ENCODE results near the gene BEGAIN. TPM values are rescaled to one million over a fixed set of nuclear protein-coding genes. Genes with fewer than 3 reads are reported as not detected.

The BEGAIN gene
- total RNA-seq, 1 donor from 2014 or later = 7.0 TPM

GRCh38 chr14:100617410-100618317 is 30.4 kb upstream of the BEGAIN start:
- Mint-ChIP-seq H3K36me3 (ENCODE audit: unreplicated experiment) (no peaks in the 10 kb centered on the region), H3K4me3 (ENCODE audit: unreplicated experiment) (peak overlapping the region; percentile 42), H3K27me3 (ENCODE audit: unreplicated experiment) (peaks cover 4% of the 10 kb centered on the region), H3K9me3 (ENCODE audit: unreplicated experiment) (peaks cover 8% of the 10 kb centered on the region), H3K27ac (ENCODE audit: unreplicated experiment) (no peak overlapping the region), H3K4me1 (ENCODE audit: low read depth, unreplicated experiment) (peaks cover 34% of the 10 kb centered on the region)
- DNase-seq = no peak
- TF ChIP-seq, protein P1, sequence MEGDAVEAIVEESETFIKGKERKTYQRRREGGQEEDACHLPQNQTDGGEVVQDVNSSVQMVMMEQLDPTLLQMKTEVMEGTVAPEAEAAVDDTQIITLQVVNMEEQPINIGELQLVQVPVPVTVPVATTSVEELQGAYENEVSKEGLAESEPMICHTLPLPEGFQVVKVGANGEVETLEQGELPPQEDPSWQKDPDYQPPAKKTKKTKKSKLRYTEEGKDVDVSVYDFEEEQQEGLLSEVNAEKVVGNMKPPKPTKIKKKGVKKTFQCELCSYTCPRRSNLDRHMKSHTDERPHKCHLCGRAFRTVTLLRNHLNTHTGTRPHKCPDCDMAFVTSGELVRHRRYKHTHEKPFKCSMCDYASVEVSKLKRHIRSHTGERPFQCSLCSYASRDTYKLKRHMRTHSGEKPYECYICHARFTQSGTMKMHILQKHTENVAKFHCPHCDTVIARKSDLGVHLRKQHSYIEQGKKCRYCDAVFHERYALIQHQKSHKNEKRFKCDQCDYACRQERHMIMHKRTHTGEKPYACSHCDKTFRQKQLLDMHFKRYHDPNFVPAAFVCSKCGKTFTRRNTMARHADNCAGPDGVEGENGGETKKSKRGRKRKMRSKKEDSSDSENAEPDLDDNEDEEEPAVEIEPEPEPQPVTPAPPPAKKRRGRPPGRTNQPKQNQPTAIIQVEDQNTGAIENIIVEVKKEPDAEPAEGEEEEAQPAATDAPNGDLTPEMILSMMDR (IDR thresholded peaks at IDR 0.05; ENCODE audit: partially characterized antibody, unreplicated experiment) = no peak

DNA sequence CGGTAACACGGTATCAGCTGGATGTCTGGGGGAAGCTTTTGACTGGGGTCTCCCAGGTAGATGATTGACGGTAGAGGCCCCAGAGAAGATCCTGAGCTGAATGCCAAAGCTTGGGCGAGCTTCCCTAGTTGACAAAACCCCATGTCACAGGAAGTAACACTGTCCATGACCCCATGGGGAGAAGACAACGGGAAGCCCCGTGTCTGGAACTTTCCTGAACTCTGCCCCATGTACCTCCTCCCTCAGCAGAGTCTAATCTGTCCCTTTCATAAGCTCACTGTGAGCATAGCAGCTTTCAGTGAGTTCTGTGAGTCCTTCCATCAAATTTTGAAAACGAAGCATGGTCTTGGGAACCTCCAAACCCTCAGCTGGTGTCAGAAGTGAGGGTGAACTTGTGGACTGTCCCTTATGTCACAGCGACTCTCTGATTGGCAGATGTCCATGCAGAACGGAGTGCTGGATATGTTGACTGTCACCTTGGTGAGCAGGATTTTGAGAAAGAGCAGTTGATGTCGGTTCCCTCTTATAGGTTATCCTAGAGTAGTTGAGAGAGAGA is 29.7 kb upstream of the BEGAIN start:
- H3K4me1 Mint-ChIP-seq (ENCODE audit: low read depth, unreplicated experiment) = peaks cover 32% of the 10 kb centered on the region
- peaks cover 8% of the 10 kb centered on the region for H3K9me3 Mint-ChIP-seq (ENCODE audit: unreplicated experiment)
- peaks cover 4% of the 10 kb centered on the region for H3K27me3 Mint-ChIP-seq (ENCODE audit: unreplicated experiment)
- no peaks in the 10 kb centered on the region for H3K36me3 Mint-ChIP-seq (ENCODE audit: unreplicated experiment)
- DNase-seq = no peak
- H3K4me3 Mint-ChIP-seq (ENCODE audit: unreplicated experiment) = peak overlapping the region; percentile 20
- H3K27ac Mint-ChIP-seq (ENCODE audit: unreplicated experiment) = no peak overlapping the region
- TF ChIP-seq, protein P1 (IDR thresholded peaks at IDR 0.05; ENCODE audit: partially characterized antibody, unreplicated experiment) = no peak

DNA sequence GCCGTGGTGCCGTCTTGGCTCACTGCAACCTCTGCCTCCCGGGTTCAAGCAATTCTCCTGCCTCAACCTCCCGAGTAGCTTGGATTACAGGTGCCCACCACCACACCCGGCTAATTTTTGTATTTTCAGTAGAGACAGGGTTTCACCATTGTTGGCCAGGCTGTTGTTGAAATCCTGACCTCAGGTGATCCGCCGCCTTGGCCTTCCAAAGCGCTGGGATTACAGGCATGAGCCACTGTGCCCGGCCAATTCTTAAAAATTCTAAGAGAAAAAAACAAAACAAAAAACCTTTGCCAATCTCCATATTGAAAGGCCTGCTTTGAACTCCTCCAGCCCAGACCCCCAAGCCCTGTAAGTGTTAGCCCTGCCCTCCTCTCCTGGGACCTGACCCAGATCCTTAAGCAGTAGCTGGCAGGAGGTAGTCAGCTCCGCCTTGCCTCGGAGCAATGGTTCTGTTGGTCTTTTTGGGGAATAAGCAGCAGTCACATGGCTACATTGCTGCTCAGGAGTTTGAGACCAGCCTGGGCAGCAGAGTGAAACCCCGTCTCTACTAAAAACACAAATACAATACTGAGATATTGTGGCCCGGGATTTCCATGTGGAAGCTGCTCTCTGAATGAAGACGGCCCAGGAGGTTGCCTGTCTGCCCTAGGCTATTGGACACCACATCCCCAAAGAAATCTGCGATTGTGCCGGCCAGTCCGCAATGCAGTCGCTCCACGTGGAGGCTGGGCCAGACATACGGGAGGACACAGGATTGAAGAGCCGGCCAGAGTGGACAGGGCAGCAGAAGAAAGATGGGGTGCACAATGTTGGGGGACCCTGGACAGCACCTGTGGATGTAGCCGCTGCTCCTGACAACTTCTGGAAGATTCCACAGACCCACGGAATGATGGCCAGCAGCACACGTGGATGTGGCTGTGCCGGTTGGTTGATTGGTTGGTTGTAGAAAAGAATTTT is 28.8 kb upstream of the BEGAIN start:
- no peak for DNase-seq
- TF ChIP-seq, protein P1 (IDR thresholded peaks at IDR 0.05; ENCODE audit: partially characterized antibody, unreplicated experiment) = no peak
- Mint-ChIP-seq H3K27me3 (ENCODE audit: unreplicated experiment) (peaks cover 4% of the 10 kb centered on the region), H3K36me3 (ENCODE audit: unreplicated experiment) (no peaks in the 10 kb centered on the region), H3K4me3 (ENCODE audit: unreplicated experiment) (no peak overlapping the region), H3K9me3 (ENCODE audit: unreplicated experiment) (peaks cover 2% of the 10 kb centered on the region), H3K4me1 (ENCODE audit: low read depth, unreplicated experiment) (peaks cover 30% of the 10 kb centered on the region), H3K27ac (ENCODE audit: unreplicated experiment) (no peak overlapping the region)

- Mint-ChIP-seq H3K4me3 (ENCODE audit: unreplicated experiment) (no peak overlapping the region), H3K36me3 (ENCODE audit: unreplicated experiment) (no peaks in the 10 kb centered on the region), H3K27me3 (ENCODE audit: unreplicated experiment) (peaks cover 4% of the 10 kb centered on the region), H3K4me1 (ENCODE audit: low read depth, unreplicated experiment) (peaks cover 30% of the 10 kb centered on the region), H3K9me3 (ENCODE audit: unreplicated experiment) (peaks cover 2% of the 10 kb centered on the region), H3K27ac (ENCODE audit: unreplicated experiment) (no peak overlapping the region)
- TF ChIP-seq, protein P1 (IDR thresholded peaks at IDR 0.05; ENCODE audit: partially characterized antibody, unreplicated experiment) = no peak
- DNase-seq = no peak
Measured at GRCh38 chr14:100614803-100615202, 27.6 kb upstream of the BEGAIN start.
